SK-MEL-5 (cell line): Measurements from ENCODE around the gene ARHGAP23. TPM values are rescaled to one million over a fixed set of nuclear protein-coding genes. Genes with fewer than 3 reads are reported as not detected.
"Not testable (repeated sequence)": the region's sequence is repeated elsewhere in the genome, so short reads cannot be mapped to it uniquely, and the experiment has no call there.

Experiments
- DNase-seq: peaks from one replicate; pipeline ENCODE4 v3.0.0-alpha.2; 2016; ENCODE audit warnings: low read depth, low spot score
- in situ Hi-C: cut with HindIII; loops from 2 replicates; pipeline ENCODE4 v1.10.0; 2016; ENCODE audit warnings: low sequenced_read_pairs, high pct_unique_total_duplicates, low pct_unique_long_range_greater_than_20kb
- total RNA-seq: library from RNA; depleted of rRNA; stranded (reverse); fragments of >200 nt; shearing (Covaris generic); gene quantifications from 2 replicates; pipeline ENCODE4 v1.2.3, GENCODE V29; 2014

The ARHGAP23 gene
- total RNA-seq, 1 experiment from 2014 or later: 0.34 TPM

GRCh38 chr17:38435795-38436194 lies 7.5 kb downstream of the ARHGAP23 start:
- no peak for DNase-seq
- in situ Hi-C loops: no loop called here

GRCh38 chr17:38436386-38436785 lies 8.1 kb downstream of the ARHGAP23 start:
- DNase-seq: peak; percentile 77
- in situ Hi-C loops: no loop called here

GRCh38 chr17:38437313-38437712 lies 9.0 kb downstream of the ARHGAP23 start:
- DNase-seq, in situ Hi-C loops: not testable (repeated sequence)

GRCh38 chr17:38439436-38439835 lies 11.2 kb downstream of the ARHGAP23 start:
- no peak for DNase-seq
- in situ Hi-C loops: no loop called here

- in situ Hi-C loops: no loop called here
- no peak for DNase-seq
Observed at GRCh38 chr17:38440614-38441397, 12.5 kb downstream of the ARHGAP23 start.

GRCh38 chr17:38441429-38442061 lies 13.3 kb downstream of the ARHGAP23 start:
- DNase-seq: no peak
- in situ Hi-C loops: no loop called here

- DNase-seq: no peak
- in situ Hi-C loops: no loop called here
Observed at GRCh38 chr17:38442548-38442947, 14.3 kb downstream of the ARHGAP23 start.

GRCh38 chr17:38443356-38444031 lies 15.2 kb downstream of the ARHGAP23 start:
- in situ Hi-C loops: no loop called here
- DNase-seq: no peak

- in situ Hi-C loops: no loop called here
- DNase-seq: peak; percentile 71
Observed at GRCh38 chr17:38444151-38444550, 15.9 kb downstream of the ARHGAP23 start.

- in situ Hi-C loops: no loop called here
- no peak for DNase-seq
Observed at GRCh38 chr17:38447502-38448085, 19.3 kb downstream of the ARHGAP23 start.

GRCh38 chr17:38448208-38448771 lies 20.0 kb downstream of the ARHGAP23 start:
- in situ Hi-C loops: no loop called here

GRCh38 chr17:38449364-38449763 lies 21.1 kb downstream of the ARHGAP23 start:
- DNase-seq: no peak
- in situ Hi-C loops: no loop called here

More at GRCh38 chr17:38448208-38448771, 20.0 kb downstream of the ARHGAP23 start:
- no peak for DNase-seq

GRCh38 chr17:38450557-38451029 lies 22.3 kb downstream of the ARHGAP23 start:
- in situ Hi-C loops: no loop called here

GRCh38 chr17:38451030-38451839 lies 23.0 kb downstream of the ARHGAP23 start:
- DNase-seq: no peak
- in situ Hi-C loops: no loop called here

More at GRCh38 chr17:38450557-38451029, 22.3 kb downstream of the ARHGAP23 start:
- DNase-seq: no peak

- no peak for DNase-seq
- in situ Hi-C loops: no loop called here
Observed at GRCh38 chr17:38451840-38452529, 23.7 kb downstream of the ARHGAP23 start.

- in situ Hi-C loops: no loop called here
- DNase-seq: no peak
Observed at GRCh38 chr17:38452719-38453118, 24.5 kb downstream of the ARHGAP23 start.
